ENCODE measurements around the gene EEFSEC. TPM values are rescaled to one million over a fixed set of nuclear protein-coding genes. Genes with fewer than 3 reads are reported as not detected.
A peak's percentile ranks its signal among the peaks of the same experiment; 100 is the strongest.

EEFSEC gene
- total RNA-seq, 1 donor, result 3.0 TPM

GRCh38 chr3:128348075-128348474, 194.8 kb downstream of the EEFSEC start:
- DNase-seq (ENCODE audit: low read depth), result no peak
- H3K4me3 ChIP-seq (ENCODE audit: low read depth, low read length), result no peak overlapping the region
- TF ChIP-seq, protein P1, sequence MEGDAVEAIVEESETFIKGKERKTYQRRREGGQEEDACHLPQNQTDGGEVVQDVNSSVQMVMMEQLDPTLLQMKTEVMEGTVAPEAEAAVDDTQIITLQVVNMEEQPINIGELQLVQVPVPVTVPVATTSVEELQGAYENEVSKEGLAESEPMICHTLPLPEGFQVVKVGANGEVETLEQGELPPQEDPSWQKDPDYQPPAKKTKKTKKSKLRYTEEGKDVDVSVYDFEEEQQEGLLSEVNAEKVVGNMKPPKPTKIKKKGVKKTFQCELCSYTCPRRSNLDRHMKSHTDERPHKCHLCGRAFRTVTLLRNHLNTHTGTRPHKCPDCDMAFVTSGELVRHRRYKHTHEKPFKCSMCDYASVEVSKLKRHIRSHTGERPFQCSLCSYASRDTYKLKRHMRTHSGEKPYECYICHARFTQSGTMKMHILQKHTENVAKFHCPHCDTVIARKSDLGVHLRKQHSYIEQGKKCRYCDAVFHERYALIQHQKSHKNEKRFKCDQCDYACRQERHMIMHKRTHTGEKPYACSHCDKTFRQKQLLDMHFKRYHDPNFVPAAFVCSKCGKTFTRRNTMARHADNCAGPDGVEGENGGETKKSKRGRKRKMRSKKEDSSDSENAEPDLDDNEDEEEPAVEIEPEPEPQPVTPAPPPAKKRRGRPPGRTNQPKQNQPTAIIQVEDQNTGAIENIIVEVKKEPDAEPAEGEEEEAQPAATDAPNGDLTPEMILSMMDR (IDR thresholded peaks at IDR 0.05; ENCODE audit: insufficient read depth, low read depth, low read length), result no peak

DNA sequence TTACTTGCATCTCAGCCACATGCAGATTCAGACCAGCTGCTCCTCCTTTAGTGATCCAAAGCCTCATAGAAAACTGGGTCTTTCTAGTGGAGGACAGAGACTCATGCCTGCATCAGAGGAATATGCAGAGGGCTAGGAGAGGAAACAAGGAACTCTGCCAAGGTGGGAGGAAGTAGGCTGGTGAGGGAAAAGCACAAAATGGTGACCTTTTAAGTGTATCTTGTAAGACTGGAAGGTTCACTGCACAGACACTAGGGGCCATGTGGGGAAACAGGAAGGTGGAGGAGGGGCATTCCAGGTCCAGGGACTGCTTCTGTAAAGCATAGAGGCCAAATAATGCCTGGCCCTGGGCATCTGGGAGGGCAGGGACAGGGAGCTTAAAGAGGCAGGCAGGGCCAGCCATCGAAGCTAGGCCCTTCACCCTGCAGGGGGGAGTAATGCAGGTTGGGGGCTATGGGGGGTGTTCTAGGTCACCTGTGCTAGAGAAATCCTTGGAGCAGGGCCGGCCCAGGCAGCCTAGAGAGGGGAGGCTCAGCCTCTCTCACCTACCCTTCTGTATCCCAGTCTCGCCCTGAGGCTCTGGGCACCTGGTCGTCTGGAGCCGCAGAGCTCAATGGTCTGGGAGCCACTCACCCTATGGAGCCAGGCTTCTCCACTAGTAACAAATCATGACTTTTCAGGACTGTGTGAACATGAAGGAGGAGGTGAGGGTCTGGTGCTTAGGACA, 195.7 kb downstream of the EEFSEC start:
- no peak overlapping the region for H3K4me3 ChIP-seq (ENCODE audit: low read depth, low read length)
- TF ChIP-seq, protein P1 (IDR thresholded peaks at IDR 0.05; ENCODE audit: insufficient read depth, low read depth, low read length), result no peak
- DNase-seq (ENCODE audit: low read depth), result peak; percentile 16

DNA sequence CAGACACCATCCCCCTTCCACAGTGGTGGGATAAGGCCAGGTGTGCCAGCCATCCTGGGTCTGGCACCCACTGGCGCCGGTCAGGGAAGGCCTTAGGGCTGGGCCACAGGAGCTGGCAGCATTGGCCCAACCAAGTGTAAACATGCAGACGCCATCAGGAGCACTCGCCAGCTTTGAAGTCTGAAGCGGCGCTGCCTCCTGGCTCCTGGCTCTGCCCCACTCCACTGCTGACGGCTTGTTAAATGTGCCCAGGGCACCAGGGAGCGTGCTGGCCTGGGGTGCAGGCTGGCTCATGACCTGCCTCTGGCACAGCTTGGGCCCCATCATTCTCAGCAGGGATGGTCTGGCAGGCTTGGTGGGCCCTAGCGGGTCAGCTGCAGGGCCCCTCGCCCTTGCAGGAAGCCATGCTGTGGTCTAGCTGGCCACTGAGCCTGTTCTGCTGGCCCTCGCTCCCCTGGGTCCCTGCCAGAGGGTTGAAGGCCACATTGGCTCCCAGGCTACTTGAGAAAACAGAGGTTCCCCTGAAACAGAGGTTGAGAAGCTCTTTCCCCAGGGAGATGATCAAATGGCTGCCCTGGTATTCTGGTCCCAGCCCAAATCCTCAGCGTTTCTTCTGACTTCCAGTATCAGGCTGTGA, 196.8 kb downstream of the EEFSEC start:
- no peak for DNase-seq (ENCODE audit: low read depth)
- TF ChIP-seq, protein P1 (IDR thresholded peaks at IDR 0.05; ENCODE audit: insufficient read depth, low read depth, low read length), result no peak
- H3K4me3 ChIP-seq (ENCODE audit: low read depth, low read length), result no peak overlapping the region

DNA sequence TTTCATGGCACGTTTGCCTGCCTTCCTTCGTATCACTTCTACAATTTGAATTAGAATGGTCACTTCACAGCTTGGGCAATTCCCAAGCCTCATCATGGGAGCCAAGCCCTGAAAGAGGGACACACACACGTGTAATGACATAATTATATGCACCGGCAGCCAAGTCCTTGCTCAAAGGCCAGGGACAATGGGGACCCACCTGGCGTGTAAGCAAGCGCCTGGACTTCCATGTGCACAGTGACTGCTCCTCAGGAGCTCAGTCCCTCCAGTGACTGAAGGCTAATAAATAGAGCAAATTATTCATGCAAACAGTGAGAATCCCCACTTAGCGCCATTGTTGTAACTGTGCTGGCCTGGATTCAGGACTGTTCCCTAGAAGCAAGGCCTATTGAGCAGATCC, 198.3 kb downstream of the EEFSEC start:
- no peak for DNase-seq (ENCODE audit: low read depth)
- TF ChIP-seq, protein P1 (IDR thresholded peaks at IDR 0.05; ENCODE audit: insufficient read depth, low read depth, low read length), result no peak
- H3K4me3 ChIP-seq (ENCODE audit: low read depth, low read length), result no peak overlapping the region

DNA sequence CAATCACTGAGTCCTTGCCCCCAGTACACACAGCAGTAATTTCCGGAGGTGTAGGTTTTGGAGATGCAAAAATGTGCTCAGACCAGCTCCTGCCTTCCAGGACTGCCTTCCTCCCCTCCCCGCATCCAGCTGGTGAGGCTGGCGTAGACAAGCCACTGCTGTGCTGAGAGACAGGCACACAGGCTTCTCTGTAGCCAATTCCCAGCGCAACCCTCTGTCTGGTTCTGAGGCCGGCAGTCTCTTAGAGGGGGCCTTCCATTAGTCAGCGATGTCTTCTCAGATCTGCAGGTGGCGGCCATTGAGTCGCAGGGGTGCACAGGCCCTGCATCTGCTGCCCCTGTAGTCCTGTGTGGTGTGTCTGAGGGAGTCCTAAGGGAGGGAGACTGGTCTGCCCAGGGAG, 199.0 kb downstream of the EEFSEC start:
- DNase-seq (ENCODE audit: low read depth), result no peak
- TF ChIP-seq, protein P1 (IDR thresholded peaks at IDR 0.05; ENCODE audit: insufficient read depth, low read depth, low read length), result no peak
- H3K4me3 ChIP-seq (ENCODE audit: low read depth, low read length), result no peak overlapping the region

GRCh38 chr3:128353361-128353965, 200.2 kb downstream of the EEFSEC start:
- DNase-seq (ENCODE audit: low read depth), result peak; percentile 61
- H3K4me3 ChIP-seq (ENCODE audit: low read depth, low read length), result no peak overlapping the region
- TF ChIP-seq, protein P1 (IDR thresholded peaks at IDR 0.05; ENCODE audit: insufficient read depth, low read depth, low read length), result no peak

Data from fibroblast of villous mesenchyme (primary cell).